Activated naive CD4-positive, alpha-beta T cell treated with anti-CD3 and anti-CD28 coated beads, Interleukin-2, amount 10 ng/mL, durations not matched to agents 7 days and 5 days (primary cell): ENCODE measurements around the gene MAP2K6.

Source experiments
- CTCF ChIA-PET: fragments of 350-600 bp; sonication (Branson Sonifier 250); formaldehyde crosslinking; loops from one replicate; lab custom pipeline; 2021; ENCODE audit warnings: antibody characterized with exemption; lab: Charles Lee
- DNase-seq: peaks from one replicate; pipeline ENCODE4 v3.0.0-alpha.2; 2020
- H3K27ac Mint-ChIP-seq: one replicate; pipeline ENCODE4 v1.8.0; 2021; ENCODE audit warnings: mild to moderate bottlenecking, moderate library complexity, mixed read lengths
- H3K27me3 Mint-ChIP-seq: one replicate; pipeline ENCODE4 v1.8.0; 2021; ENCODE audit warnings: mild to moderate bottlenecking, mixed read lengths
- H3K36me3 Mint-ChIP-seq: one replicate; pipeline ENCODE4 v1.8.0; 2021; ENCODE audit warnings: mixed read lengths
- H3K4me1 Mint-ChIP-seq: one replicate; pipeline ENCODE4 v1.8.0; 2021; ENCODE audit warnings: mixed read lengths
- H3K4me3 Mint-ChIP-seq: one replicate; pipeline ENCODE4 v1.8.0; 2021; ENCODE audit warnings: mild to moderate bottlenecking, moderate library complexity, mixed read lengths
- H3K9me3 Mint-ChIP-seq: one replicate; pipeline ENCODE4 v1.8.0; 2021; ENCODE audit warnings: mixed read lengths

MAP2K6 gene

GRCh38 chr17:69561462-69561861 lies 147.0 kb downstream of the MAP2K6 start:
- no peak for DNase-seq
- Mint-ChIP-seq H3K27ac (no peak overlapping the region), H3K4me1 (no peaks in the 10 kb centered on the region), H3K36me3 (no peaks in the 10 kb centered on the region), H3K4me3 (no peak overlapping the region), H3K9me3 (no peaks in the 10 kb centered on the region), H3K27me3 (no peaks in the 10 kb centered on the region)
- CTCF ChIA-PET: interaction anchor here (0.9 to 1.3 kb wide), 2 partner anchors 37 to 227 kb away, joined by 4 to 7 read pairs; no protein-coding TSS in a partner anchor

- no peaks in the 10 kb centered on the region for H3K36me3 Mint-ChIP-seq
- H3K4me3 Mint-ChIP-seq: no peak overlapping the region
- H3K4me1 Mint-ChIP-seq: peaks cover 4% of the 10 kb centered on the region
- CTCF ChIA-PET: interaction anchor here (1.5 kb wide), 1 partner anchor 1064 kb away, joined by 3 read pairs; no protein-coding TSS in a partner anchor
- H3K27me3 Mint-ChIP-seq: peaks cover 4% of the 10 kb centered on the region
- DNase-seq: no peak
- no peaks in the 10 kb centered on the region for H3K9me3 Mint-ChIP-seq
- no peak overlapping the region for H3K27ac Mint-ChIP-seq
Measured at GRCh38 chr17:69565447-69565846, 150.9 kb downstream of the MAP2K6 start.

- no peak for DNase-seq
- Mint-ChIP-seq H3K27me3 (peaks cover 10% of the 10 kb centered on the region), H3K9me3 (no peaks in the 10 kb centered on the region), H3K4me3 (no peak overlapping the region), H3K27ac (no peak overlapping the region), H3K4me1 (peaks cover 4% of the 10 kb centered on the region), H3K36me3 (no peaks in the 10 kb centered on the region)
- CTCF ChIA-PET: interaction anchor here (1.1 to 1.4 kb wide), 2 partner anchors 17 to 42 kb away, joined by 3 read pairs; no protein-coding TSS in a partner anchor
Measured at GRCh38 chr17:69567130-69567529, 152.6 kb downstream of the MAP2K6 start.

- H3K4me3 Mint-ChIP-seq: no peak overlapping the region
- H3K27me3 Mint-ChIP-seq: peaks cover 10% of the 10 kb centered on the region
- no peak for DNase-seq
- no peaks in the 10 kb centered on the region for H3K36me3 Mint-ChIP-seq
- peaks cover 4% of the 10 kb centered on the region for H3K4me1 Mint-ChIP-seq
- H3K9me3 Mint-ChIP-seq: no peaks in the 10 kb centered on the region
- CTCF ChIA-PET: no interaction called here
- H3K27ac Mint-ChIP-seq: no peak overlapping the region
Measured at GRCh38 chr17:69572747-69573146, 158.2 kb downstream of the MAP2K6 start.

GRCh38 chr17:69573396-69573795 lies 158.9 kb downstream of the MAP2K6 start:
- no peak for DNase-seq
- CTCF ChIA-PET: no interaction called here
- Mint-ChIP-seq H3K27me3 (peaks cover 14% of the 10 kb centered on the region), H3K4me3 (no peak overlapping the region), H3K36me3 (no peaks in the 10 kb centered on the region), H3K9me3 (no peaks in the 10 kb centered on the region), H3K27ac (no peak overlapping the region), H3K4me1 (peaks cover 4% of the 10 kb centered on the region)

GRCh38 chr17:69574257-69575197 lies 160.0 kb downstream of the MAP2K6 start:
- H3K9me3 Mint-ChIP-seq: no peaks in the 10 kb centered on the region

DNA sequence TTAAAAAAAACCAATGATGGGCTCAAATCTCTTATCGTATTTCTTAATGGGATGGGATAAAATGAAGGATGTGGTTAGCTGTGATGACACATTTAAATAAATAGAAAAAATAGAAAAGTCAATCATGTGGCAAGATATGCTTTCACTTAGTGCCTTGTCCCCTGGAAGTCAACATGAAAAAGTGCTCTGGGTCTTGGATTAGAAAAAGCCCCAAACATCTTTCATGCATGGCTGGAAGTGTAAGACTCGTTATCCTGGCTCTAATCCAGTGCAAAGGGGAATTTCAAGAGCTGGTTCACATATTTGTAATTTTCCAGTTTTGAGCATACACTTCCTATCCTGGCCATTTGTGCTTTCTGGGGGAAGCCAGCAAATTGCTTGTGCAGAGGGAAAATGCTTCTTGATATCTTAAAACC lies 160.9 kb downstream of the MAP2K6 start:
- H3K36me3 Mint-ChIP-seq: no peaks in the 10 kb centered on the region
- H3K4me1 Mint-ChIP-seq: peaks cover 4% of the 10 kb centered on the region
- no peak overlapping the region for H3K27ac Mint-ChIP-seq
- no peaks in the 10 kb centered on the region for H3K9me3 Mint-ChIP-seq
- no peak for DNase-seq
- no peak overlapping the region for H3K4me3 Mint-ChIP-seq
- CTCF ChIA-PET: interaction anchor here (0.9 to 1.3 kb wide), 2 partner anchors 14 to 31 kb away, joined by 3 to 4 read pairs; no protein-coding TSS in a partner anchor
- peaks cover 15% of the 10 kb centered on the region for H3K27me3 Mint-ChIP-seq

More at GRCh38 chr17:69574257-69575197, 160.0 kb downstream of the MAP2K6 start:
- Mint-ChIP-seq H3K36me3 (no peaks in the 10 kb centered on the region), H3K27ac (no peak overlapping the region), H3K27me3 (peaks cover 16% of the 10 kb centered on the region), H3K4me1 (no peaks in the 10 kb centered on the region), H3K4me3 (no peak overlapping the region)
- CTCF ChIA-PET: interaction anchor here (1.3 kb wide), 1 partner anchor 15 kb away, joined by 3 read pairs; no protein-coding TSS in a partner anchor
- no peak for DNase-seq

GRCh38 chr17:69577098-69577497 lies 162.6 kb downstream of the MAP2K6 start:
- H3K27ac Mint-ChIP-seq: no peak overlapping the region
- CTCF ChIA-PET: no interaction called here
- no peak for DNase-seq
- peaks cover 17% of the 10 kb centered on the region for H3K27me3 Mint-ChIP-seq
- H3K4me1 Mint-ChIP-seq: peaks cover 16% of the 10 kb centered on the region
- H3K9me3 Mint-ChIP-seq: no peaks in the 10 kb centered on the region
- H3K36me3 Mint-ChIP-seq: no peaks in the 10 kb centered on the region
- no peak overlapping the region for H3K4me3 Mint-ChIP-seq

GRCh38 chr17:69578385-69578936 lies 164.0 kb downstream of the MAP2K6 start:
- Mint-ChIP-seq H3K27me3 (peaks cover 20% of the 10 kb centered on the region), H3K36me3 (no peaks in the 10 kb centered on the region), H3K27ac (no peak overlapping the region), H3K4me3 (no peak overlapping the region), H3K9me3 (no peaks in the 10 kb centered on the region), H3K4me1 (peaks cover 16% of the 10 kb centered on the region)
- no peak for DNase-seq
- CTCF ChIA-PET: interaction anchor here (1.3 kb wide), 1 partner anchor 9 kb away, joined by 3 read pairs; no protein-coding TSS in a partner anchor

- Mint-ChIP-seq H3K27ac (no peak overlapping the region), H3K4me1 (peaks cover 16% of the 10 kb centered on the region), H3K4me3 (no peak overlapping the region), H3K36me3 (no peaks in the 10 kb centered on the region), H3K27me3 (peaks cover 20% of the 10 kb centered on the region), H3K9me3 (no peaks in the 10 kb centered on the region)
- DNase-seq: no peak
- CTCF ChIA-PET: interaction anchor here (0.6 kb wide), 1 partner anchor 17 kb away, joined by 3 read pairs; no protein-coding TSS in a partner anchor
Measured at GRCh38 chr17:69579961-69580677, 165.6 kb downstream of the MAP2K6 start.

DNA sequence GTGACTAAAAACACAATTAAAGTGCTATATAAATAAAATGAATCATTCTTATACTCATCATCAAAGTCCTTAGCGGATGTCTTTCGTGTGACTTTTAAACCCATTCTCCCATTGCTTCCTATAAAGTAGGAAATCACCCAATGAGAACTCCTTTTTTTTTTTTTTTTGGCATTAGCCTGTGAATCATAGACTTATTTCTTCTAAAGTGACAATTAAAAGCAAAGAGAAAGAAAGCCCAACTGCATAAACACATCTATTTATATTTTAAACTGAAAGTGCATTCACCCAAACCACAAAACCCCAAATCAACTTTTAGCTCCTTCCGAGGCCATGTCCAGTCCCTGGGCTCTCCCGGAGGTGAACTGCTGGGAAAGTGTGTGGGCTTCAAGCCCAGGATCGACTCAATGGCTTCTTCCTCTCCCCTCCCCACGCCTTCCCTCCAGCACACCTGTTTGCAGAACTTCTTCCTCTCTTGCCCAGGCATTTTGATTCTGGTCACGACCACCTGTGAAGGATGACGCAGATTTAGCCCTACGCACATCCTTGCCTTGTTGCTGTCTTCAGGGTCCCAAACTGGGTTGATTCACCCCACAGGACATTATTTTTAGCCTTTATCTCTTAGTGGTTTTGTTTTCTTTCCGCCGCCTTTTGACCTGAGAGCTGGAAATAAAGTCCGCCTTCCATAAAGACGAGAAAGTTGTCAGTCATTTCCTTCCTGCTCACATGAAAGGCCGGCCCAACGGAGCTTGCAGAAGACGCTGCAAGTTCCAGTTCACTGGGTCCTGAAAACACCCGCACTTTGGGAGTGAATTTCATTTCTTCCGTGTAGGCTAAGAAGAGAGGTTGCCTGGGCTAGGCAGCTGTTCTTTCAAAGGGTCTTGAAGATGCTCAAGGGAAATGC lies 166.8 kb downstream of the MAP2K6 start:
- Mint-ChIP-seq H3K27me3 (peaks cover 20% of the 10 kb centered on the region), H3K4me3 (peak overlapping the region; percentile 68), H3K36me3 (no peaks in the 10 kb centered on the region), H3K4me1 (peaks cover 16% of the 10 kb centered on the region), H3K9me3 (no peaks in the 10 kb centered on the region), H3K27ac (peak overlapping the region; percentile 71)
- DNase-seq: peak; percentile 31
- CTCF ChIA-PET: interaction anchor here (0.5 to 1.2 kb wide), 5 partner anchors 13 to 531 kb away, joined by 3 read pairs; no protein-coding TSS in a partner anchor

DNA sequence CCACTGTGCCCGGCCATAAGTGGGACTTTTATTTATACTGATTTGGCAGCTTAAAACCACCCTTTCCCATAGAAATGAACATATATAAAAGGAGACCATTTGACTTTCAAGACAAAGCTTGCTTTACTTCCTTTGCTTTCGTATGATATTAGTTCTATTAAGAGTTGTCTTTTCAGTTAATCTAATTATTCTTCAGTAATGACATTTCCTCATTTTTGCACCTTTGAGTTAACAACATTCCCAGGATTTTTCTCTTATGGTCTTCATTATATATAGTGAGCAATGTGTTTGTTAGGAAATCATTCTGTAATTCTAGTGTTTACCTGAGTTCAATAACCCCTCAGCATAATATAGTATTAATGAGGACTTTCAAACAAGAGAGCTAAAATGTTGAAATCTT lies 173.8 kb downstream of the MAP2K6 start:
- Mint-ChIP-seq H3K4me3 (no peak overlapping the region), H3K27ac (no peak overlapping the region), H3K9me3 (no peaks in the 10 kb centered on the region), H3K36me3 (no peaks in the 10 kb centered on the region), H3K4me1 (no peaks in the 10 kb centered on the region), H3K27me3 (peaks cover 4% of the 10 kb centered on the region)
- no peak for DNase-seq
- CTCF ChIA-PET: no interaction called here

- Mint-ChIP-seq H3K4me1 (no peaks in the 10 kb centered on the region), H3K27me3 (peaks cover 5% of the 10 kb centered on the region), H3K9me3 (no peaks in the 10 kb centered on the region), H3K4me3 (no peak overlapping the region), H3K36me3 (no peaks in the 10 kb centered on the region), H3K27ac (no peak overlapping the region)
- DNase-seq: no peak
- CTCF ChIA-PET: no interaction called here
Measured at GRCh38 chr17:69588827-69589239, 174.3 kb downstream of the MAP2K6 start.
